Measurements from ENCODE around the gene HEXB. TPM values are rescaled to one million over a fixed set of nuclear protein-coding genes. Genes with fewer than 3 reads are reported as not detected.

Gene HEXB
- total RNA-seq, 1 experiment from 2014 or later: 84.6 TPM

- Histone ChIP-seq H3K36me3 (ENCODE audit: low read depth) (no peaks in the 10 kb centered on the region), H3K27ac (no peak overlapping the region), H3K4me2 (no peak overlapping the region), H3F3A (ENCODE audit: insufficient read depth, low read depth) (no peaks in the 10 kb centered on the region), H3K4me1 (replicated peaks; ENCODE audit: insufficient read depth) (no peaks in the 10 kb centered on the region), H4K20me1 (ENCODE audit: insufficient read depth) (no peaks in the 10 kb centered on the region), H3K9me2 (ENCODE audit: insufficient read depth) (no peaks in the 10 kb centered on the region), H3K79me2 (ENCODE audit: low read depth) (no peaks in the 10 kb centered on the region), H3K27me3 (ENCODE audit: insufficient read depth, low read depth) (no peaks in the 10 kb centered on the region), H2AFZ (no peak overlapping the region), H3K9me3 (ENCODE audit: insufficient read depth, low read depth) (peaks cover 12% of the 10 kb centered on the region; the same call in 1 of the 2 replicates), H3K4me3 (no peak overlapping the region)
- no peak for DNase-seq
- BruUV-seq (replicated peaks): no TSS peak
- ChIA-PET CTCF (interaction anchor here (0.5 to 0.7 kb wide), 2 partner anchors 17 to 201 kb away, joined by 3 to 4 read pairs; no protein-coding TSS in a partner anchor), POLR2A (ENCODE audit: unreplicated experiment) (no interaction called here)
- intact Hi-C loops (cut with micrococcal nuclease; ENCODE audit: unreplicated experiment): no loop called here
- no peak for TF ChIP-seq EZH2 (IDR thresholded peaks at IDR 0.05; ENCODE audit: low read depth)
- TF ChIP-seq CTCF (conservative IDR thresholded peaks at IDR 0.05): no peak
These were observed 17.6 kb upstream of the HEXB start for GRCh38 chr5:74667396-74667795.

- Histone ChIP-seq H2AFZ (no peak overlapping the region), H3K79me2 (ENCODE audit: low read depth) (no peaks in the 10 kb centered on the region)
These were observed 15.2 kb upstream of the HEXB start for GRCh38 chr5:74669821-74670220.

GRCh38 chr5:74670396-74671038, 14.5 kb upstream of the HEXB start:
- H3K4me1 ChIP-seq (replicated peaks; ENCODE audit: insufficient read depth): peaks cover 9% of the 10 kb centered on the region; the same call in 1 of the 2 replicates
- intact Hi-C loops (cut with micrococcal nuclease; ENCODE audit: unreplicated experiment): loop anchor here (5.0 to 10.0 kb wide), 2 partner anchors 232 to 664 kb away; partner anchors contain the start of gene HMGCR
- no peak overlapping the region for H2AFZ ChIP-seq
- H4K20me1 ChIP-seq (ENCODE audit: insufficient read depth): no peaks in the 10 kb centered on the region
- DNase-seq: no peak
- H3K36me3 ChIP-seq (ENCODE audit: low read depth): no peaks in the 10 kb centered on the region
- TF ChIP-seq EZH2 (IDR thresholded peaks at IDR 0.05; ENCODE audit: low read depth): no peak
- TF ChIP-seq CTCF (conservative IDR thresholded peaks at IDR 0.05): no peak
- 0 out of 2 replicates have a peak, but pooled peaks cover 4% of the 10 kb centered on the region for H3F3A ChIP-seq (ENCODE audit: insufficient read depth, low read depth)
- ChIA-PET CTCF (no interaction called here), POLR2A (ENCODE audit: unreplicated experiment) (no interaction called here)
- H3K4me3 ChIP-seq: no peak overlapping the region
- no peak overlapping the region for H3K27ac ChIP-seq
- peaks cover 12% of the 10 kb centered on the region; the same call in 1 of the 2 replicates for H3K9me3 ChIP-seq (ENCODE audit: insufficient read depth, low read depth)
- no peaks in the 10 kb centered on the region for H3K27me3 ChIP-seq (ENCODE audit: insufficient read depth, low read depth)
- BruUV-seq (replicated peaks): no TSS peak
- H3K4me2 ChIP-seq: no peak overlapping the region
- H3K79me2 ChIP-seq (ENCODE audit: low read depth): no peaks in the 10 kb centered on the region
- H3K9me2 ChIP-seq (ENCODE audit: insufficient read depth): no peaks in the 10 kb centered on the region

More at GRCh38 chr5:74669821-74670220, 15.2 kb upstream of the HEXB start:
- Histone ChIP-seq H3K4me2 (no peak overlapping the region), H3K9me2 (ENCODE audit: insufficient read depth) (no peaks in the 10 kb centered on the region), H4K20me1 (ENCODE audit: insufficient read depth) (no peaks in the 10 kb centered on the region), H3K27ac (no peak overlapping the region), H3K4me1 (replicated peaks; ENCODE audit: insufficient read depth) (peaks cover 9% of the 10 kb centered on the region; the same call in 1 of the 2 replicates), H3K9me3 (ENCODE audit: insufficient read depth, low read depth) (peaks cover 12% of the 10 kb centered on the region; the same call in 1 of the 2 replicates), H3K27me3 (ENCODE audit: insufficient read depth, low read depth) (no peaks in the 10 kb centered on the region), H3F3A (ENCODE audit: insufficient read depth, low read depth) (no peaks in the 10 kb centered on the region), H3K36me3 (ENCODE audit: low read depth) (no peaks in the 10 kb centered on the region), H3K4me3 (no peak overlapping the region)
- POLR2A ChIA-PET (ENCODE audit: unreplicated experiment): no interaction called here
- CTCF ChIA-PET: no interaction called here
- BruUV-seq (replicated peaks): no TSS peak
- intact Hi-C loops (cut with micrococcal nuclease; ENCODE audit: unreplicated experiment): loop anchor here (5.0 to 10.0 kb wide), 2 partner anchors 232 to 665 kb away; partner anchors contain the start of gene HMGCR
- DNase-seq: no peak
- TF ChIP-seq CTCF (conservative IDR thresholded peaks at IDR 0.05) (no peak), EZH2 (IDR thresholded peaks at IDR 0.05; ENCODE audit: low read depth) (no peak)
